Loucy (cell line): Measurements from ENCODE around the gene POU2F2.

Experiments used
- EZH2phosphoT487 ChIP-seq: fragments of 200-600 bp; IDR thresholded peaks from 2 replicates; pipeline ENCODE4 v1.6.1; 2018; ENCODE audit warnings: antibody characterized with exemption, mild to moderate bottlenecking, moderate library complexity, borderline replicate concordance
- TF ChIP-seq, protein P1 (sequence below): fragments of 200-600 bp; sonication (generic); conservative IDR thresholded peaks from 2 replicates; pipeline ENCODE4 v1.5.1; 2014; ENCODE audit warnings: mild to moderate bottlenecking, antibody characterized with exemption, low read length

DNA sequence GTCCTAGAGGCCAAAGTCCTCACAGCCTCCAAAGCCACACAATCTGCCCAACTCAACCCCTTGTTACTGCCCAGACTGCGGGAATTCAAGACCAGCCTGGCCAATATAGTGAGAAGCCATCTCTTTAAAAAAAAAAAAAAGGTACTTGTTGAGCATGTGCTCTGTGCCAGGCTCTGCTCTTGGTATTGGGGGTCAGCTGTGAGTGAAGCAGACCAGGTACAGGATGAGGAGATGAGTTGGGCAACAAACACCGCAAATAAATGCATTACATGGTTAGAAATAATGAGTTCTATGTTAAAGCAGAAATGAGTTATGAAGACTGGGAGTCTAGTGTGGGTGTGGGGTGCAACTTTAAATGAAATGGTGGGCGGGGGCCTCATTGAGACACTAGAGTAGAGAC lies 72.1 kb downstream of the POU2F2 start:
- TF ChIP-seq, protein P1, sequence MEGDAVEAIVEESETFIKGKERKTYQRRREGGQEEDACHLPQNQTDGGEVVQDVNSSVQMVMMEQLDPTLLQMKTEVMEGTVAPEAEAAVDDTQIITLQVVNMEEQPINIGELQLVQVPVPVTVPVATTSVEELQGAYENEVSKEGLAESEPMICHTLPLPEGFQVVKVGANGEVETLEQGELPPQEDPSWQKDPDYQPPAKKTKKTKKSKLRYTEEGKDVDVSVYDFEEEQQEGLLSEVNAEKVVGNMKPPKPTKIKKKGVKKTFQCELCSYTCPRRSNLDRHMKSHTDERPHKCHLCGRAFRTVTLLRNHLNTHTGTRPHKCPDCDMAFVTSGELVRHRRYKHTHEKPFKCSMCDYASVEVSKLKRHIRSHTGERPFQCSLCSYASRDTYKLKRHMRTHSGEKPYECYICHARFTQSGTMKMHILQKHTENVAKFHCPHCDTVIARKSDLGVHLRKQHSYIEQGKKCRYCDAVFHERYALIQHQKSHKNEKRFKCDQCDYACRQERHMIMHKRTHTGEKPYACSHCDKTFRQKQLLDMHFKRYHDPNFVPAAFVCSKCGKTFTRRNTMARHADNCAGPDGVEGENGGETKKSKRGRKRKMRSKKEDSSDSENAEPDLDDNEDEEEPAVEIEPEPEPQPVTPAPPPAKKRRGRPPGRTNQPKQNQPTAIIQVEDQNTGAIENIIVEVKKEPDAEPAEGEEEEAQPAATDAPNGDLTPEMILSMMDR: no peak
- no peak for TF ChIP-seq EZH2phosphoT487
